ENCODE data around the gene C14orf180. TPM values are rescaled to one million over a fixed set of nuclear protein-coding genes. Genes with fewer than 3 reads are reported as not detected.

The C14orf180 gene
- total RNA-seq, 1 donor from 2014 or later = 1.7 TPM

DNA sequence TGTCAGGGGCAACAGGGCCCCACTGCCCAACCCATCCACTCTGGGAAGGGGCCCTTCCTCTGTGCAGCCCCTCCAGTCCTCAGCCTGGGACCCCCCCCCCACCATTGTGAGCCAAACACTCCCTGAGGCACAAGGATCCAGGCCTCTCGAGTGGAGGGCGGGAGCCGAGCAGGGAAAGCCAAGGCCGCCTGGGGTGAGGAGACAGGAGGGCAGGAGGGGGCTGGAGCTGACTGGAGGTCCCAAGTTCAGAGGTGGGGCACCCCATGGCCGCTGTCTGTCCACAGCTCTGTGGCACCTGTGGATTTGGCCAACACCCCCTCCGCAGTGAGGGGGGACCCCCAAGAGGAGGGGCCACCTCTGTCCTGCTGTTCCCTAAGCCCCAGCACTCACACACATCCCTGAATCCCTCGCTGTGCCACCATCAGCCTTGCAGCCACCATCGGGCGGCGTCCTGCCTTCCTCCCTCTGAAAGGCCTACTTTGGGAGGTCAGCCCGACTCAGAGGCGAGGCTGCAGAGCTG is 25.4 kb upstream of the C14orf180 start:
- H3K4me3 ChIP-seq = no peak overlapping the region
- H3K4me1 ChIP-seq = no peaks in the 10 kb centered on the region
- no peak for DNase-seq (ENCODE audit: extremely low spot score in 2 of 2)
- H3K27me3 ChIP-seq = no peaks in the 10 kb centered on the region
- H3K27ac ChIP-seq = no peak overlapping the region
- no peaks in the 10 kb centered on the region for H3K9me3 ChIP-seq
- TF ChIP-seq CTCF (IDR thresholded peaks at IDR 0.05) (no peak), POLR2A (IDR thresholded peaks at IDR 0.05) (no peak), POLR2AphosphoS5 (IDR thresholded peaks at IDR 0.05; ENCODE audit: insufficient read depth in 1 of 2, low read depth in 1 of 2) (no peak)
- intact Hi-C loops (cut with DNase I) = no loop called here
- no peaks in the 10 kb centered on the region for H3K36me3 ChIP-seq

- Histone ChIP-seq H3K9me3 (no peaks in the 10 kb centered on the region), H3K4me1 (no peaks in the 10 kb centered on the region), H3K36me3 (no peaks in the 10 kb centered on the region), H3K4me3 (no peak overlapping the region), H3K27ac (no peak overlapping the region), H3K27me3 (no peaks in the 10 kb centered on the region)
- TF ChIP-seq CTCF (IDR thresholded peaks at IDR 0.05) = no peak
- TF ChIP-seq POLR2A (IDR thresholded peaks at IDR 0.05) = no peak
- TF ChIP-seq POLR2AphosphoS5 (IDR thresholded peaks at IDR 0.05; ENCODE audit: insufficient read depth in 1 of 2, low read depth in 1 of 2) = no peak
- intact Hi-C loops (cut with DNase I) = no loop called here
- DNase-seq (ENCODE audit: extremely low spot score in 2 of 2) = no peak
Observed at GRCh38 chr14:104554608-104555429, 24.7 kb upstream of the C14orf180 start.

DNA sequence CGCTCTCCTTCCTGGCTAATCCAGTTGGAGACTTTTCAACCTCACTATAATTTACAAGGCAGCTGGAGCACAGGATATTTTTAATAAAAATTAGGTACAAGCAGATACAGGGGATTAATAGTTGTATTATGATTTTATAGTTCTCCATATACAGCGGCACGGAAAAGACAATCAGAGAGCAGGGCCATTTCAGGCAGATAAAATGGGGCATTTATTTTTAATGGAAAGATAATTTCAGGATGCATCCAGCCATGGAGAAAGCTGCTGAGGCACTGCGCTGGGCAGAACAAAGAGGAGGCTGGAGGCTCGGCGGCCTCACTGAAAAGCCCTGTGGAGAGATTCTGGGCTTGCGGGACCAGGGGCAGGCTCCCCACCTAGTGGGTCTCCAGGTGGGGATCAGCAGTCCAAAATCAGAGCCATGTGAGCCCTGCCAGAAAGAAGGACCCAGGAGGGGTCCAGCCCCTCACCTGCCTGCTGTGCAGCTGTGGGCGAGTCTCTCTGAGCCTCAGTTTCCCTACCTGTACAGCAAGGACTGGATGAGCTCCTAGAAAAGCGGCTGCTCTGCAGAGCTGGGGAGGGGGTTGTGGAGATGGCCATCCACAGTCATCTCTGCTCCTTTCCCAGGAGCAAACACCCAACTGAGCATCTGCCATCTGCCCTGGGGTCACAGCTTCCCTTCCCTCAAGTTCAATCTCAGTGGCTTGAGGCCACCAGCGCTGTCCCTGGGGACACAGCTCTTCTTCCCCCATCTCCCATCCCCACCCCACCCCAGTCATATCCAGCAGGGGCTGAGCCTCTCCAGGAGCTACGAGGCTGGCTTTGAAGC is 23.9 kb upstream of the C14orf180 start:
- Histone ChIP-seq H3K27me3 (no peaks in the 10 kb centered on the region), H3K27ac (no peak overlapping the region), H3K4me1 (no peaks in the 10 kb centered on the region), H3K36me3 (no peaks in the 10 kb centered on the region), H3K4me3 (no peak overlapping the region), H3K9me3 (no peaks in the 10 kb centered on the region)
- no peak for TF ChIP-seq POLR2AphosphoS5 (IDR thresholded peaks at IDR 0.05; ENCODE audit: insufficient read depth in 1 of 2, low read depth in 1 of 2)
- no peak for TF ChIP-seq POLR2A (IDR thresholded peaks at IDR 0.05)
- TF ChIP-seq CTCF (IDR thresholded peaks at IDR 0.05) = no peak
- intact Hi-C loops (cut with DNase I) = no loop called here
- no peak for DNase-seq (ENCODE audit: extremely low spot score in 2 of 2)

DNA sequence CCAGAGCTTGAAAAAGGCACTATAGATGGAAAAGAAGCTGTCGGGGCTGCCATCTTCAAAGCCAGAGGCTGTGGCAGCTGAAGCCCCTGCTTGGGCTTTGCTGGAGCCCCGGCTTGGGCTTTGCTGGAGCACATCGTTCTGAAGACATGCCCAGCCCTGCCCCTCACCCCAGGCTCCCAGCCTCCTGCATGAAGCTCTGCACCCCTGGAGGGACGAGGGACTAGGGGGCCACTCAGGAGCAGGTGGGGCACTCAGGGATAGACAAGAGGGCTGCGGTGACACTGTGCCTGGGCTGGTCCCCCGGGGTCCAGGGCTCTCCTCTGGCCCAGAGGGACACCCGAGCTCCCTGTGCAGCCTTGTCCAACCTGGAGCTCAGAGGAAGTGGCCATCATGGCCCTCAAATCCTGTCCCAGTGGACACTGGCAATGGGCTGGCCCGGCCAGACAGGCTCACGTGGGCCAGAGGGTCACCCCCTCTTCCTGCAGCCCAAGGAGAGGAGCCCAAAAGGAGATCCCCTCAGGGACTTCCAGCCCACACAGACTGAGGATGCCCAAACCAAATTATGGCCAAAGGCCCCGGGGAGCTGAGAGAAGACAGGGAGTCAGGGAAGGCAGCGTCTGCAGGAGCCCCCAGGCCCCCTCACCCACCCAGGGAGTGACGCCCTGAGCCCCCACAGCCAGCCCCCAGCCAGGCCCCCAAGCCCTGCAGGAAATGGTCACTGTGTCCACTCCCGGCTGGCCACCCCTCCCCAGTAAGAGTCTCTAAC is 23.1 kb upstream of the C14orf180 start:
- no peak for TF ChIP-seq CTCF (IDR thresholded peaks at IDR 0.05)
- no peak for TF ChIP-seq POLR2A (IDR thresholded peaks at IDR 0.05)
- TF ChIP-seq POLR2AphosphoS5 (IDR thresholded peaks at IDR 0.05; ENCODE audit: insufficient read depth in 1 of 2, low read depth in 1 of 2) = no peak
- Histone ChIP-seq H3K4me3 (no peak overlapping the region), H3K36me3 (no peaks in the 10 kb centered on the region), H3K27me3 (no peaks in the 10 kb centered on the region), H3K27ac (no peak overlapping the region), H3K4me1 (no peaks in the 10 kb centered on the region), H3K9me3 (no peaks in the 10 kb centered on the region)
- intact Hi-C loops (cut with DNase I) = no loop called here
- no peak for DNase-seq (ENCODE audit: extremely low spot score in 2 of 2)
